GM20000 (cell line): ENCODE measurements around the gene UVRAG.
A peak's percentile ranks its signal among the peaks of the same experiment; 100 is the strongest.

ENCODE experiments used
- DNase-seq: peaks from one replicate; pipeline ENCODE4 v3.0.0; 2012; ENCODE audit warnings: low spot score
- CTCF ChIP-seq: IDR thresholded peaks from 2 replicates; pipeline ENCODE4 v1.5.1; 2012; ENCODE audit warnings: mild to moderate bottlenecking, control low read depth; ENCODE audit errors: extremely low read depth, missing control alignments

UVRAG gene

GRCh38 chr11:75888416-75888815 is 73.4 kb downstream of the UVRAG start:
- DNase-seq, result no peak
- no peak for TF ChIP-seq CTCF

- TF ChIP-seq CTCF, result no peak
- DNase-seq, result peak; percentile 35
Measured at GRCh38 chr11:75891947-75892739, 77.1 kb downstream of the UVRAG start.

- TF ChIP-seq CTCF, result no peak
- DNase-seq, result peak; percentile 25
Measured at GRCh38 chr11:75893251-75893650, 78.2 kb downstream of the UVRAG start.

GRCh38 chr11:75894036-75894585 is 79.1 kb downstream of the UVRAG start:
- TF ChIP-seq CTCF, result no peak

GRCh38 chr11:75896843-75897419 is 81.9 kb downstream of the UVRAG start:
- no peak for DNase-seq
- no peak for TF ChIP-seq CTCF

More at GRCh38 chr11:75894036-75894585, 79.1 kb downstream of the UVRAG start:
- DNase-seq, result no peak

GRCh38 chr11:75898871-75899270 is 83.9 kb downstream of the UVRAG start:
- TF ChIP-seq CTCF, result no peak
- DNase-seq, result no peak

GRCh38 chr11:75899806-75900205 is 84.8 kb downstream of the UVRAG start:
- no peak for TF ChIP-seq CTCF

More at GRCh38 chr11:75899806-75900205, 84.8 kb downstream of the UVRAG start:
- DNase-seq, result no peak
